Left hindlimb (tissue), 1 donor: ENCODE results near the gene TBC1D22A.

Experiments
- DNase-seq: peaks from one replicate; pipeline ENCODE4 v3.0.0-alpha.2; 2018

Gene TBC1D22A

GRCh38 chr22:47197773-47198500 is 435.5 kb downstream of the TBC1D22A start:
- peak; percentile 56 for DNase-seq

DNA sequence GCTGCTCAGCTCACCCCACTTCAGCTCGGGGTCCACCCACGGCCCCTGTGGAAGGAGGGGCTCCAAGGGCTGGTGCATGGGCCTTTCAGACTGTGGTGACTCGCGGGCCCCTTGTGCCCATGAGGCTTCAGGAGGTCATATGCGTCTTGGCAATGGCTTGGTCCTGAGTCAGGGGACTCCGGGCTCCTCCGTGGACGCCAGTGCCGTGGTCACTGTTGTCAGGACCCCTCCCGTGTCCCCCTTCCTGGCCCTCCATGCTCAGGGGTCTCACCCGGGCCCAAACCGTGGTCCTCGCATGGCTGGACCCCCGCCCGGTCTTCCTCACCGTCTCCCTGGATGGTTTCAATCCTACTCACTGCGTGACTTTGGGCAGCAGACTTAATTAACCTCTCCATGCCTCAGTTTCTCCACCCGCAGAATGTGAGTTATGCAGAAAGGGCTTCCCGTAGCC is 436.4 kb downstream of the TBC1D22A start:
- no peak for DNase-seq

GRCh38 chr22:47199261-47199978 is 437.0 kb downstream of the TBC1D22A start:
- DNase-seq, result no peak

GRCh38 chr22:47199979-47200272 is 437.5 kb downstream of the TBC1D22A start:
- no peak for DNase-seq

- DNase-seq, result peak; percentile 68
Measured at GRCh38 chr22:47200273-47201051, 438.0 kb downstream of the TBC1D22A start.

DNA sequence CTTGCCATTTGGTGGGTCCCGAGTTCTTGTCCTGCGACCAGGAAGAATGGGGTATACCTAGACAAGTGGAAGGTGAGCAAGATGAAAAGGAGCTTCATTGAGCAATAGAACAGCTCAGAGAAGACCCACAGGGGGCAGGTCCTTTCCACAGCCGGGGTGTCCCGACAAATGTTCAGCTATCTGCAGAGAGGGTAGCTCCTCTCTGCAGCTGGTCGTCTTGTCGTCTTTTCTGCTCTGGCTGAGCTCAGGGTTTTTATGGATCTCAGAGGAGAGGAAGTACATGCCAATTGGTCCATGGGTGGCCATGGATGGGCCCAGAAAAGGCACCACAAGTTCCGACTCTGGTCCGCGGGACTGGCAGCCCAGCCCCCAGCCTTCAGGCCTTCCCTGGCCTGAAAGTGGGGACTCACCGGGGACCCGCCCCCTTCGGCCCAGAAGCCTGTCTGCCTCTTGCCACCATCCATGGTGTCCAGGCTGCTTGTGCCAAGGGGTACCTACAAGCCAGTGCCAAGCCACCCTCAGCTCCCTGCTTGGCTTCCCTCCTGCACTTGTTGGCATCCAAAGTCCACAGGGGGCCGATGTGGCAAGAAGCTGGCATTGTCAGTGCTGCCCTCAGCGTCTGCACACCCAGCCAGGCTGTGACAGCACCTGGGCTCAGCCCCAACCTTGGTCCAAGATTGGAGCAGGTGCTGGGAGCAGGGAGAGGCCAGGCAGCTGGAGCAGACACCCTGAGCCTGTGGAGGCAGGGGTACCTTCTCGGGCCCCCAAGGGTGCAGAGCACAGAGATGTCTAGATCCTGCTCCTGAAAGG is 438.9 kb downstream of the TBC1D22A start:
- no peak for DNase-seq

DNA sequence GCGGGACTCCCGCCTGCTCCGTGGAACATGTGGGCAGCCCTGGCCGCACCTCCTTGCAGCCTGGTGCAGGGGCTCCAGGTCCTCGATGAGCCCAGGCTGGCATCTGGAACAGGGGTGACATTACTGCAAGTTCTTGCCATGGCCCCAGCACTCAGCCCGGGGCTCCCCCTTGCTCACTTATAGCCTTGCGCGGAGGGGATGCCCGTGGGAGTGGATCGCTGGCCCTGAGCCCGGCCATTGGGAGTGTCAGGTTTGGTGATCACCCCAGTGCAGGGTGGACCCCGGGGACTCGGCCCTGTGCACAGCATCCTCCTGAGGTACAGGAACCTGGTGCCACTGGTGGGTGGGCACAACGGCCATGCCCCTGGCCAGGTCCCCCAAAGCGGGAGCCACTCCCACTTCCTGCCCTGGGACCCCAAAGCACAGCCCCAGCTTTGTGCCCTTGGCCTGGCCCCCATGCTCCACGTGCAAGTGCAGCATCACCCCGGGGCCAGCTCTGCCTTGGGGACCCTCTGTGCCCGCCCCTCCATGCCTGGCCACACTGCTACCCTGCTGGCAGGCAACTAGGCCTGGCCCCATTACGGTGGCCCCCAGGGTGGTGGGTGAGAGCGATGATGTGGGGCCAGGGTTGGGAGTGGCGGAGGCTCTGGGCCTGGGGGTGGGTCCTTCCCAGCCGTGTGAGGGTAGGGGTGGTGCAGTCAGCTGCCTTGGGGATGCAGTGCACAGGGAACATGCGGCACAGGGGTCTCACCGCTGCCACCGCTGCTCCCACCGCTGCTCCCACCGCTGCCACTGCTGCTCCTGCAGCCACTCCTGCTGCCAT is 439.8 kb downstream of the TBC1D22A start:
- DNase-seq, result no peak

- DNase-seq, result no peak
Measured at GRCh38 chr22:47202819-47203553, 440.5 kb downstream of the TBC1D22A start.

- no peak for DNase-seq
Measured at GRCh38 chr22:47203554-47203991, 441.1 kb downstream of the TBC1D22A start.

- no peak for DNase-seq
Measured at GRCh38 chr22:47204002-47204979, 441.8 kb downstream of the TBC1D22A start.

GRCh38 chr22:47205081-47205491 is 442.6 kb downstream of the TBC1D22A start:
- no peak for DNase-seq

- DNase-seq, result no peak
Measured at GRCh38 chr22:47205554-47205953, 443.1 kb downstream of the TBC1D22A start.

GRCh38 chr22:47206164-47206563 is 443.7 kb downstream of the TBC1D22A start:
- no peak for DNase-seq

GRCh38 chr22:47206666-47207218 is 444.3 kb downstream of the TBC1D22A start:
- no peak for DNase-seq

GRCh38 chr22:47207387-47207786 is 444.9 kb downstream of the TBC1D22A start:
- DNase-seq, result no peak

DNA sequence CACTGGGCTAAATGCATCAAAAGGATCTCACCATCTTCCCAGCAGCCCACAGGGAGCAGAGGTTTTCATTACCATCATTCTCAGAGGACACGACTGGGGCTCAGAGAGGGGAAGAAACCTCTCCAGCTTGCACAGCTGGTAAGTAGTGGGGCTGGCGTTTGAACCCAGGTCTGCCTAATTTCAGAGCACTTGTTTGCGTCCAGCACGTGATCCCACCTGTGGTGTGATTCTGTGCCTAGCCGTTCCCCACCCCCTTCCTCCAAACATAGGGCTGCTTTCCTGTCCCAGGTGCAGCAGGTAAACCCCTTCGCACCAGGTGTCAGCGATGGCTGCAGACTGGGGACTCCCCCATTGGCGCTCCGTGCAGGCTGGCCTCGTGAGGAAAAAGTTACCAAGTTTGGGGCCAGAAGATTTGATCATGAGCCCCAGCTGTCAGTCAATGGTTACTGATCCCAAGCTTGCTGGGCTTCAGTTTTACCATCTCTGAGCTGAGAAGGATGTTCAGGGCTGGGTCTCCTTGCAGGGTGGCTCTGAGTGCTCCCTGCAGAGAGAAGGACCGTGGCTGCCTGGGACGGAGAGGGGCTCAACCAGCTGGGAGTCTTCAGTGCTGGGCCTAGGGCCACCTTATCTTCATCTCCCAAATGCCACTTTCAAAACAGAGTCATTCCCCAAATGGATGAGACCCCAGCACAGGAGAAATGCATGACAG is 445.6 kb downstream of the TBC1D22A start:
- no peak for DNase-seq

DNA sequence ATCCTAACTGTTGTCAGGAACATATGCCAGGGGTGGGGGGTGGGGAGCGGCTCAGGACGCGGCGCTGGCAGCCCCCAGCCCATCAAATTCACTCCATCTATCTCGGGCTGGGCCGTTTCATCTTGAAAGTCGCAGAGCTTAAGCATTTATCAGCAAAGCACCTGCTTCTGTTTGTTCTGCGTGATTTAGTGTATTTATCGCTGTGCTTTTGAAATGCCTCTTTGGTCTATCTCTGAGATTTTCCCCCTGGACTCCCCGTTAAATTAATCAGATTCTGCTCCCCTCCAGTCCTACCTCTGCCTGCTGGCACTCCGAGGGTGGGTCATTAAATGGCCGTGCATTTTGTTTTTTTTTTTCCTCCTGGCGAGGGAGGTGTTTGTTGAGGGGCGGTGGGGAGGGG is 446.2 kb downstream of the TBC1D22A start:
- no peak for DNase-seq

GRCh38 chr22:47209040-47209514 is 446.6 kb downstream of the TBC1D22A start:
- DNase-seq, result no peak

- DNase-seq, result no peak
Measured at GRCh38 chr22:47209547-47210023, 447.1 kb downstream of the TBC1D22A start.
